Loucy (cell line): ENCODE data around the gene PKD1L1.

Experiments
- CTCF ChIP-seq: fragments of 200-600 bp; sonication (generic); conservative IDR thresholded peaks from 2 replicates; pipeline ENCODE4 v1.5.1; 2014; ENCODE audit warnings: mild to moderate bottlenecking, antibody characterized with exemption, low read length
- EZH2phosphoT487 ChIP-seq: fragments of 200-600 bp; IDR thresholded peaks from 2 replicates; pipeline ENCODE4 v1.6.1; 2018; ENCODE audit warnings: antibody characterized with exemption, mild to moderate bottlenecking, moderate library complexity, borderline replicate concordance

- TF ChIP-seq CTCF (no peak), EZH2phosphoT487 (no peak)
These were observed 210.7 kb downstream of the PKD1L1 start for GRCh38 chr7:47737601-47738000.
